ENCODE data around the gene HTR6. TPM values are rescaled to one million over a fixed set of nuclear protein-coding genes. Genes with fewer than 3 reads are reported as not detected.

Gene HTR6
- total RNA-seq, 4 donors from 2014 or later = not detected

GRCh38 chr1:19685994-19686393 lies 21.3 kb downstream of the HTR6 start:
- Histone ChIP-seq H3K27ac (no peak overlapping the region), H3K27me3 (no peaks in the 10 kb centered on the region), H3K9me3 (peaks cover 0 to 13% (median 0%) of the 10 kb centered on the region in 4 donors), H3K36me3 (peaks cover 0 to 86% (median 0%) of the 10 kb centered on the region in 3 donors), H3K4me1 (no peaks in the 10 kb centered on the region), H3K4me3 (no peak overlapping the region)
- DNase-seq (ENCODE audit: low spot score in 2 of 2) = no peak
- WGBS, 2 donors = 80 to 84% methylated on average over 9 of the region's 9 CpGs
- TF ChIP-seq CTCF (IDR thresholded peaks at IDR 0.05) = no peak
- no peak for TF ChIP-seq EP300 (IDR thresholded peaks at IDR 0.05)
- TF ChIP-seq POLR2A (IDR thresholded peaks at IDR 0.05) = no peak

GRCh38 chr1:19687414-19687813 lies 22.7 kb downstream of the HTR6 start:
- WGBS, 2 donors = 56 to 100% methylated on average over 1 of the region's 1 CpG
- DNase-seq (ENCODE audit: low spot score in 2 of 2) = no peak
- H3K9me3 ChIP-seq = peaks cover 0 to 13% (median 0%) of the 10 kb centered on the region in 4 donors
- TF ChIP-seq CTCF (IDR thresholded peaks at IDR 0.05) (no peak), EP300 (IDR thresholded peaks at IDR 0.05) (no peak), POLR2A (IDR thresholded peaks at IDR 0.05) (no peak)
- no peak overlapping the region for H3K4me3 ChIP-seq
- no peaks in the 10 kb centered on the region for H3K4me1 ChIP-seq
- peaks cover 0 to 89% (median 0%) of the 10 kb centered on the region in 3 donors for H3K36me3 ChIP-seq
- no peaks in the 10 kb centered on the region for H3K27me3 ChIP-seq
- H3K27ac ChIP-seq = no peak overlapping the region

GRCh38 chr1:19688041-19688842 lies 23.6 kb downstream of the HTR6 start:
- TF ChIP-seq CTCF (IDR thresholded peaks at IDR 0.05) (no peak), POLR2A (IDR thresholded peaks at IDR 0.05) (no peak), EP300 (IDR thresholded peaks at IDR 0.05) (no peak)
- Histone ChIP-seq H3K27me3 (no peaks in the 10 kb centered on the region), H3K36me3 (peaks cover 0 to 86% (median 0%) of the 10 kb centered on the region in 3 donors), H3K9me3 (peaks cover 0 to 13% (median 0%) of the 10 kb centered on the region in 4 donors), H3K4me1 (no peaks in the 10 kb centered on the region), H3K27ac (no peak overlapping the region), H3K4me3 (no peak overlapping the region)
- 75 to 86% methylated on average over 16 to 19 of the region's 19 CpGs for WGBS, 2 donors
- no peak for DNase-seq (ENCODE audit: low spot score in 2 of 2)

GRCh38 chr1:19689085-19689757 lies 24.5 kb downstream of the HTR6 start:
- Histone ChIP-seq H3K4me3 (no peak overlapping the region), H3K27me3 (no peaks in the 10 kb centered on the region), H3K36me3 (peaks cover 0 to 93% (median 0%) of the 10 kb centered on the region in 3 donors), H3K4me1 (no peaks in the 10 kb centered on the region), H3K27ac (no peak overlapping the region), H3K9me3 (peaks cover 0 to 13% (median 0%) of the 10 kb centered on the region in 4 donors)
- no peak for DNase-seq (ENCODE audit: low spot score in 2 of 2)
- 63 to 71% methylated on average over 5 of the region's 5 CpGs for WGBS, 2 donors
- TF ChIP-seq POLR2A (IDR thresholded peaks at IDR 0.05) (no peak), CTCF (IDR thresholded peaks at IDR 0.05) (no peak), EP300 (IDR thresholded peaks at IDR 0.05) (no peak)

GRCh38 chr1:19689856-19690255 lies 25.2 kb downstream of the HTR6 start:
- Histone ChIP-seq H3K9me3 (peaks cover 0 to 13% (median 0%) of the 10 kb centered on the region in 4 donors), H3K36me3 (peaks cover 0 to 93% (median 0%) of the 10 kb centered on the region in 3 donors), H3K4me1 (no peaks in the 10 kb centered on the region), H3K4me3 (no peak overlapping the region), H3K27me3 (no peaks in the 10 kb centered on the region), H3K27ac (no peak overlapping the region)
- no peak for DNase-seq (ENCODE audit: low spot score in 2 of 2)
- TF ChIP-seq POLR2A (IDR thresholded peaks at IDR 0.05) (no peak), EP300 (IDR thresholded peaks at IDR 0.05) (no peak), CTCF (IDR thresholded peaks at IDR 0.05) (no peak)
- WGBS, 2 donors = 90 to 91% methylated on average over 3 of the region's 3 CpGs

Data from tibial nerve (tissue), 4 donors.